Colonic mucosa (tissue), 4 donors: ENCODE results near the gene ITIH2. TPM values are rescaled to one million over a fixed set of nuclear protein-coding genes. Genes with fewer than 3 reads are reported as not detected.
"Not testable (repeated sequence)": the region's sequence is repeated elsewhere in the genome, so short reads cannot be mapped to it uniquely, and the experiment has no call there.

Source experiments
- DNase-seq: peaks from one replicate; pipeline ENCODE4 v3.0.0-alpha.2; 2020
- H3K27ac ChIP-seq: fragments of 200-600 bp; one replicate; pipeline ENCODE4 v1.8.0; 2021
- H3K27me3 ChIP-seq: fragments of 200-600 bp; one replicate; pipeline ENCODE4 v1.8.0; 2021
- H3K36me3 ChIP-seq: fragments of 200-600 bp; one replicate; pipeline ENCODE4 v1.8.0; 2021
- H3K4me1 ChIP-seq: fragments of 200-600 bp; one replicate; pipeline ENCODE4 v1.8.0; 2021; ENCODE audit warnings: mild to moderate bottlenecking
- H3K4me3 ChIP-seq: fragments of 200-600 bp; one replicate; pipeline ENCODE4 v1.8.0; 2021
- H3K9ac ChIP-seq, 2 donors: one replicate each; pipeline ENCODE4 v1.7.0; 2013; ENCODE audit warnings: control low read depth in 2 of 2, low read depth in 2 of 2, low read length in 2 of 2
- H3K9me3 ChIP-seq: fragments of 200-600 bp; one replicate; pipeline ENCODE4 v1.8.0; 2021
- intact Hi-C: fragments of 100-400 bp; cut with DNase I; formaldehyde crosslinking; loops from one replicate; pipeline ENCODE4 v1.14.1; 2022
- total RNA-seq, 2 donors: library from RNA; stranded (reverse); fragmentation: NEBNext Ultra II Directional in 1 of 2; extraction: Animal tissue kit (Norgen Biotek cat#: 25700) in 1 of 2; gene quantifications; one replicate each; pipeline ENCODE4 v1.2.1, GENCODE V29; 2021
- TF ChIP-seq, protein P1 (sequence below): fragments of 200-600 bp; IDR thresholded peaks from one replicate; pipeline ENCODE4 v1.8.0; 2022; ENCODE audit warnings: antibody characterized with exemption, mild to moderate bottlenecking
- donor health status: healthy.
- donor health status: DM: no; HTN: no; CAD: no.
- donor health status: DM: no; HTN: no; CAD: no.

Gene ITIH2
- total RNA-seq, 2 donors from 2014 or later = 1.6 TPM; not detected in 1

DNA sequence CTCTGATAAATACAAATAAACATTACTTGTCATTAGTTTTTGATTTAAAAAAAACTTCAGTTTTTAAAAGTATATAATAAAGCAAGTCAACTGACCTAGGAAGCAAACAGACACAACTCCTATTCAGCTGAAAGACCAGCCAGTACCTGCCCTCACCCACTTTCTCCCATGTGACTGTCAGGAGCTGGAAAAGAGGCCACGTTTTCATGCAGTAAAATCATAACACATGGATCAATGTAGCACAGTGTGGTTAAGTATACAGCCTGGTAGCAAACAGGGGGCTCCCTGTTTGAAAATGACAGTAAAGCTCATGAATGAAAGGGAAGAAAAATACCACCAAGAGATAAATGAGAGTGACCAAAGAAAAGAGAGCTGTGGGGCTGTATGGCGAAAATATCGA lies 63.1 kb downstream of the ITIH2 start:
- no peak overlapping the region for H3K4me3 ChIP-seq
- TF ChIP-seq, protein P1, sequence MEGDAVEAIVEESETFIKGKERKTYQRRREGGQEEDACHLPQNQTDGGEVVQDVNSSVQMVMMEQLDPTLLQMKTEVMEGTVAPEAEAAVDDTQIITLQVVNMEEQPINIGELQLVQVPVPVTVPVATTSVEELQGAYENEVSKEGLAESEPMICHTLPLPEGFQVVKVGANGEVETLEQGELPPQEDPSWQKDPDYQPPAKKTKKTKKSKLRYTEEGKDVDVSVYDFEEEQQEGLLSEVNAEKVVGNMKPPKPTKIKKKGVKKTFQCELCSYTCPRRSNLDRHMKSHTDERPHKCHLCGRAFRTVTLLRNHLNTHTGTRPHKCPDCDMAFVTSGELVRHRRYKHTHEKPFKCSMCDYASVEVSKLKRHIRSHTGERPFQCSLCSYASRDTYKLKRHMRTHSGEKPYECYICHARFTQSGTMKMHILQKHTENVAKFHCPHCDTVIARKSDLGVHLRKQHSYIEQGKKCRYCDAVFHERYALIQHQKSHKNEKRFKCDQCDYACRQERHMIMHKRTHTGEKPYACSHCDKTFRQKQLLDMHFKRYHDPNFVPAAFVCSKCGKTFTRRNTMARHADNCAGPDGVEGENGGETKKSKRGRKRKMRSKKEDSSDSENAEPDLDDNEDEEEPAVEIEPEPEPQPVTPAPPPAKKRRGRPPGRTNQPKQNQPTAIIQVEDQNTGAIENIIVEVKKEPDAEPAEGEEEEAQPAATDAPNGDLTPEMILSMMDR = no peak

DNA sequence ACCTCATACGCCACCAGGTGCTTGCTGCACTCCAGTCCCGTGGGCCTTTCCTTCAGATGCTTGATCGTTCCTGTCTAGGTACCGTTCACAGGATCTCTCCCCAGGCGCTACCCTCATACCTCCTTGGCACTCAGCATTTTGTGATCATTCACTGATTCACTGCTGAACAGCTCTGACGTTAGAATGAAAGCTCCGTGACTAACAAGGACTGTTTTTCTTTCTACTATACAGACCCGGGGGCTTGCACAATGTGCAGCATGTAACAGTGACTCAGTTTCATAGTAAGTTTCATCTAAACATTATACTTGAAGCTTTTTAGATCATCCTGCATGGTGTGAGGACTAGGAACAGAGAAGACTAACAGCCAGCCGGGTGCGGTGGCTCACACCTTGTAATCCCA lies 64.1 kb downstream of the ITIH2 start:
- H3K27me3 ChIP-seq = no peaks in the 10 kb centered on the region
- TF ChIP-seq, protein P1 = no peak
- peaks cover 49% of the 10 kb centered on the region for H3K36me3 ChIP-seq

More for the DNA sequence above, 63.1 kb downstream of the ITIH2 start:
- no peak for DNase-seq
- H3K27ac ChIP-seq = no peak overlapping the region
- peaks cover 49% of the 10 kb centered on the region for H3K36me3 ChIP-seq
- no peak overlapping the region for H3K9ac ChIP-seq
- H3K27me3 ChIP-seq = no peaks in the 10 kb centered on the region
- no peaks in the 10 kb centered on the region for H3K4me1 ChIP-seq
- intact Hi-C loops = loop anchor here (10.0 kb wide), 1 partner anchor 49 kb away; the partner anchor contains the start of gene TAF3
- H3K9me3 ChIP-seq = no peaks in the 10 kb centered on the region

DNA sequence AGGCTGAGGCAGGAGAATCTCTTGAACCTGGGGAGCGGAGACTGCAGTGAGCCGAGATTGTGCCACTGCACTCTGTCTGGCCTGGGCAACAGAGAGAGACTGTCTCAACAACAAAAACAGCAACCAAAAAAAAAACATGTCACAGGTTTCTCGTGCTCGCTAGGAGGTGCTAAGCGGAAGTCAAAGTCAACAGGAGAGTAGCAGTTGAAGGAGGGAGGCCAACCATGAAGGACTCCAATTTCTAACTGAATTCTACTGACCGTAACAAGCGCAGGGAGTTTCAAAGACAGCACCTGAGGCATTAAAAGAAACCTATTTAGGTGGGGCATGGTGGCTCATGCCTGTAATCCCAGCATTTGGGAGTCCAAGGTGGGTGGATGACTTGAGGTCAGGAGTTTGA lies 65.3 kb downstream of the ITIH2 start:
- H3K36me3 ChIP-seq = peaks cover 42% of the 10 kb centered on the region

More for the DNA sequence above, 64.1 kb downstream of the ITIH2 start:
- Histone ChIP-seq H3K9me3 (no peaks in the 10 kb centered on the region), H3K9ac (no peak overlapping the region), H3K4me3 (no peak overlapping the region), H3K27ac (no peak overlapping the region), H3K4me1 (no peaks in the 10 kb centered on the region)
- intact Hi-C loops = loop anchor here (10.0 kb wide), 1 partner anchor 48 kb away; the partner anchor contains the start of gene TAF3
- no peak for DNase-seq

DNA sequence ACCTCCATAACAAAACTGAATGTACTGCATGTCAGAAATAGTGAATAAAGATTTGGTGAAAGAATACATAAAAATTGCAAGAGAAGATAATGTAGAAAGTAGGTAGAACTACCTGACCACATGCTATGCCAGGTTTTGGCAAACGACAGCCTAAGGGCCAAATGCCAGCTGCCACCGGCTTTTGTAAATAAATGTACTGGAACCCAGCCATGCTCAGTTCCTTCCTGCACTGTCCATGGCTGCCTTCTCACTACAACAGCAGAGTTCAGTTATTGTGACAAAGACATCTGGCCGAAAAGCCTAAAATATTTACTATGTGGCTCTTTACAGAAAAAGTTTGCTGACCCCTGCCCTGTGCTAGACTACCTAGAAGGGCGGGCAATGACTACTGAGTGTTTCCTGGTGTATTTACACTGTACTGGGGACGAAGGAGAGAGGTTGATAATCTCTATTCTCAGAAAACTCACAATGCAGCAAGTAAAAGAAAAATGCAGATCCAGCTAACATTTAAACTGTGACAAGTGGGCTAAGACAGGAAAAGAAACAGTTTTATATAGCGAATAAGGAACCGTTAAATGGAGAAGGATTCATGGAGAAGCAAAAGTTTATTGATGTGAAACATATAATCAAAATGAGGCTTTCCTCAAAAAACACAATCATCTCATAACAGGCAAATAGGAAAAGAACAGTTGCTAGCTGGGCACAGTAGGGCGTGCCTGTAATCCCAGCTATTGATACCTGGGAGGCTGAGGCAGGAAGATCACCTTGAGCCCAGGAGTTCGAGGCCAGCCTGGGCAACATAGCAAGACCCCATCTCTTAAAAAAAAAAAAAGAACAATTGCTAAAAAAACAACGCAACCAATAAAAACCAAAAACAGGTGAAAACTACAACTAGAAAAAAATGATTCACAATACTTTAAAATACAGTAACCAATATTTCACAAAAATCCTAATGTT lies 71.0 kb downstream of the ITIH2 start:
- TF ChIP-seq, protein P1 = no peak

More for the DNA sequence above, 65.3 kb downstream of the ITIH2 start:
- Histone ChIP-seq H3K9ac (no peak overlapping the region), H3K4me1 (no peaks in the 10 kb centered on the region), H3K4me3 (no peak overlapping the region), H3K27me3 (no peaks in the 10 kb centered on the region), H3K27ac (no peak overlapping the region), H3K9me3 (no peaks in the 10 kb centered on the region)
- intact Hi-C loops = loop anchor here (10.0 kb wide), 1 partner anchor 46 kb away; the partner anchor contains the start of gene TAF3
- TF ChIP-seq, protein P1 = no peak
- no peak for DNase-seq

DNA sequence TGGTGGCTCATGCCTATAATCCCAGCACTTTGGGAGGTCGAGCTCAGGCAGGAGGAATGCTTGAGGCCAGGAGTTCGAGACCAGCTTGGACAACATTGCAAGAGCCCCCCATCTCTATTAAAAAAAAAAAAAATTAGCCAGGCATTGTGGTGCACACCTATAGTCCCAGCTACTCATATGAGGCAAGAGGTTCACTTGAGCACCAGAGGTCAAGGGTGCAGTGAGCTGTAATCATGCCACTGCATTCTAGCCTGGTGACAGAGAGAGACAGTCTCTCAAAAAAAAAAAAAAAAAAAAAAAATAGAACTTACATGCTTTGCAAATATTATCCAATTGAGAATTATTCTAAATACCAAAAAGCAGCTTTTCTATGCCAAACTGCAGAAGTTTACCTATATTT lies 73.7 kb downstream of the ITIH2 start:
- TF ChIP-seq, protein P1 = no peak
- no peak overlapping the region for H3K9ac ChIP-seq
- no peak overlapping the region for H3K4me3 ChIP-seq
- H3K36me3 ChIP-seq = peaks cover 4% of the 10 kb centered on the region
- H3K27ac ChIP-seq = no peak overlapping the region
- no peaks in the 10 kb centered on the region for H3K4me1 ChIP-seq
- intact Hi-C loops = no loop called here
- H3K9me3 ChIP-seq = no peaks in the 10 kb centered on the region
- DNase-seq = no peak
- H3K27me3 ChIP-seq = no peaks in the 10 kb centered on the region

More for the DNA sequence above, 71.0 kb downstream of the ITIH2 start:
- no peaks in the 10 kb centered on the region for H3K27me3 ChIP-seq
- no peak overlapping the region for H3K27ac ChIP-seq
- H3K36me3 ChIP-seq = peaks cover 11% of the 10 kb centered on the region
- peak; percentile 64 for DNase-seq
- H3K9me3 ChIP-seq = no peaks in the 10 kb centered on the region
- intact Hi-C loops = no loop called here
- no peak overlapping the region for H3K4me3 ChIP-seq
- no peak overlapping the region for H3K9ac ChIP-seq
- no peaks in the 10 kb centered on the region for H3K4me1 ChIP-seq

DNA sequence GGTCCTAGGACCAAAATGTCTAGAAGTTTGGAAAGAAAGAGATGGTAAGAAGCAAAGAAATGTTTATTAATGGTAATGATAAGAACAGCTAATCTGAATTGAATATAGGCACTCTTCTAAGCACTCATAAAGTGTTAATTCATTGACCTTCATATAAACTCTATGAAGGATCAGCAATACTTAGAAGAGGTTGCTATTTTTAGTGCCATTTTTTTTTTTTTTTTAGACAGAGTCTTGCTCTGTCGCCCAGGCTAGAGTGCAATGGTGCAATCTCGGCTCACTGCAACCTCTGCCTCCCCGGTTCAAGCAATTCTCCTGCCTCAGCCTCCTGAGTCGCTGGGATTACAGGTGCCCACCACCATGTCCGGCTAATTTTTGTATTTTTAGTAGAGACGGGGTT lies 79.1 kb downstream of the ITIH2 start:
- H3K4me3 ChIP-seq, intact Hi-C loops, H3K9ac ChIP-seq, H3K36me3 ChIP-seq, H3K4me1 ChIP-seq, H3K9me3 ChIP-seq, DNase-seq, H3K27ac ChIP-seq, H3K27me3 ChIP-seq: not testable (repeated sequence)
